Measurements from ENCODE around the gene IRX4. TPM values are rescaled to one million over a fixed set of nuclear protein-coding genes. Genes with fewer than 3 reads are reported as not detected.

The IRX4 gene
- total RNA-seq, 2 donors from 2014 or later: 0.22 TPM; not detected in 1

DNA sequence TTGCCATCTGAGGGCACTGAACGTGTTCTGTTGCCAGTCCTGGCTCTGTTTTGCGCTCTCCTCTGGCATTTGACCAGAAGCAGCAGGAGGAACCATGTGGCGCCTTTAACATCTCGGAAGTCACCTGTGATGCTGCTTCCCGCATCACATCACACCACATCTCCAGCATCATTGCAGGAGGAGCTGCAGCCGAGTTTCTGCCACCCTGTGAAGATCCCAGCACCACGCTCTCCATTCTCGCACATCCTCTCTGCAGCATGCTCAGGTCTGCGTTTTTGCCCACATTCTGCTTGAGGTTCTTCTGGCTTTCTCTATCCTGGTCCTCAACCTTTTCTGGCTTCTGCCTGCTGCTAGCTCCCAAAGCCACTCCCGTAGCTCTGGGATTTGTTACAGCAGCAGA, 11.0 kb upstream of the IRX4 start:
- no peak for DNase-seq
- TF ChIP-seq, protein P1, sequence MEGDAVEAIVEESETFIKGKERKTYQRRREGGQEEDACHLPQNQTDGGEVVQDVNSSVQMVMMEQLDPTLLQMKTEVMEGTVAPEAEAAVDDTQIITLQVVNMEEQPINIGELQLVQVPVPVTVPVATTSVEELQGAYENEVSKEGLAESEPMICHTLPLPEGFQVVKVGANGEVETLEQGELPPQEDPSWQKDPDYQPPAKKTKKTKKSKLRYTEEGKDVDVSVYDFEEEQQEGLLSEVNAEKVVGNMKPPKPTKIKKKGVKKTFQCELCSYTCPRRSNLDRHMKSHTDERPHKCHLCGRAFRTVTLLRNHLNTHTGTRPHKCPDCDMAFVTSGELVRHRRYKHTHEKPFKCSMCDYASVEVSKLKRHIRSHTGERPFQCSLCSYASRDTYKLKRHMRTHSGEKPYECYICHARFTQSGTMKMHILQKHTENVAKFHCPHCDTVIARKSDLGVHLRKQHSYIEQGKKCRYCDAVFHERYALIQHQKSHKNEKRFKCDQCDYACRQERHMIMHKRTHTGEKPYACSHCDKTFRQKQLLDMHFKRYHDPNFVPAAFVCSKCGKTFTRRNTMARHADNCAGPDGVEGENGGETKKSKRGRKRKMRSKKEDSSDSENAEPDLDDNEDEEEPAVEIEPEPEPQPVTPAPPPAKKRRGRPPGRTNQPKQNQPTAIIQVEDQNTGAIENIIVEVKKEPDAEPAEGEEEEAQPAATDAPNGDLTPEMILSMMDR (conservative IDR thresholded peaks at IDR 0.05): no peak
- Mint-ChIP-seq H3K4me1 (no peaks in the 10 kb centered on the region), H3K27me3 (ENCODE audit: insufficient read depth) (peaks cover 67% of the 10 kb centered on the region), H3K36me3 (ENCODE audit: low read depth) (no peaks in the 10 kb centered on the region), H3K9me3 (no peaks in the 10 kb centered on the region), H3K4me3 (no peak overlapping the region), H3K27ac (no peak overlapping the region)
- Histone ChIP-seq H3K4me3 (ENCODE audit: low read length) (no peak overlapping the region), H3K36me3 (ENCODE audit: control insufficient read depth, insufficient read depth, low read length) (no peaks in the 10 kb centered on the region), H3K27me3 (ENCODE audit: control insufficient read depth, insufficient read depth, low read length, poor library complexity, severe bottlenecking) (peaks cover 50% of the 10 kb centered on the region), H3K9me3 (ENCODE audit: control insufficient read depth, low read length) (no peaks in the 10 kb centered on the region), H3K4me1 (ENCODE audit: control insufficient read depth, insufficient read depth, low read length) (no peaks in the 10 kb centered on the region), H3K27ac (ENCODE audit: low read depth, low read length) (no peak overlapping the region), H3K9ac (ENCODE audit: extremely low read depth, low read length, poor library complexity, severe bottlenecking) (no peak overlapping the region)
- 92 to 95% methylated on average over 10 of the region's 10 CpGs for WGBS, 2 experiments (ENCODE audit: insufficient coverage in 1 of 2, insufficient read length in 1 of 2)

DNA sequence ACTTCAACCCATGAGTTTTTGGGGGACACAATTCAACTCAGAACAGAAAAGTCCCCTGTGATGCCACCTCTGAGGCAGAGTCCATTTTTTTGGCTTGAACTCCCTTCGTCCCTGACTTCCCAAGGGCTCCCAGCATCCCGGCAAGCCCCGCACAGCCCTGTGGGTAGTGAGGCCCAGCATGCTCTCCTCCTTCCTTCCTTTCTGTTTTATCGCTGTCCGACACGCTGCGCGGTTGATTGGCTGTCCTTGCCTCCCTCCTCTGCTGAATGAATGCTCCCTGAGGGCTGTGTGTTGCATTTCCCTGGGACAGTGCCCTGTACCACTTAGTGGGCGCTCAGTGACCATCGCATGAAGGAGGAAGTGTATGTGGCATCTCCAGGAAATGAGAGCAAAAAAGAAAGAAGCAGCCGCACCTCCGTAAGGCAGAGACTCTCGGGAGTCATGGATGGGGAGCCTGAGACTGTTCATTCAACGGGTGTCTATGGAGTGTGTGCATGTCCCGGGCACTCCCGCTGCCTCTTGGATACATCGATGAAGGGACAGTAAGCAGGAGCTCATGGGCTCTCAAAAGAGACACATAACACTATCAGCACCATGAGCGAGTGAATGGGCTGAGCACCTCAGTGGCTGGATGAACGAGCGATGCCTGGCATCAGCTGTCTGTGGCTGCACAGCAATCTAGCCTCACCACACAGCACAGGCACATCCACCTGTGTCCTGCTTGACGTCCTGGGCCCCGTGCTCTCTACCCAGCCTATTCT, 10.1 kb upstream of the IRX4 start:
- Mint-ChIP-seq H3K4me3 (no peak overlapping the region), H3K36me3 (ENCODE audit: low read depth) (no peaks in the 10 kb centered on the region), H3K4me1 (no peaks in the 10 kb centered on the region), H3K27me3 (ENCODE audit: insufficient read depth) (peaks cover 75% of the 10 kb centered on the region), H3K27ac (no peak overlapping the region), H3K9me3 (no peaks in the 10 kb centered on the region)
- Histone ChIP-seq H3K4me3 (ENCODE audit: low read length) (no peak overlapping the region), H3K27ac (ENCODE audit: low read depth, low read length) (no peak overlapping the region), H3K36me3 (ENCODE audit: control insufficient read depth, insufficient read depth, low read length) (no peaks in the 10 kb centered on the region), H3K9ac (ENCODE audit: extremely low read depth, low read length, poor library complexity, severe bottlenecking) (no peak overlapping the region), H3K27me3 (ENCODE audit: control insufficient read depth, insufficient read depth, low read length, poor library complexity, severe bottlenecking) (peaks cover 59% of the 10 kb centered on the region), H3K9me3 (ENCODE audit: control insufficient read depth, low read length) (no peaks in the 10 kb centered on the region), H3K4me1 (ENCODE audit: control insufficient read depth, insufficient read depth, low read length) (no peaks in the 10 kb centered on the region)
- WGBS, 2 experiments (ENCODE audit: insufficient coverage in 1 of 2, insufficient read length in 1 of 2): 89 to 91% methylated on average over 16 to 22 of the region's 22 CpGs
- no peak for DNase-seq
- TF ChIP-seq, protein P1 (conservative IDR thresholded peaks at IDR 0.05): no peak

DNA sequence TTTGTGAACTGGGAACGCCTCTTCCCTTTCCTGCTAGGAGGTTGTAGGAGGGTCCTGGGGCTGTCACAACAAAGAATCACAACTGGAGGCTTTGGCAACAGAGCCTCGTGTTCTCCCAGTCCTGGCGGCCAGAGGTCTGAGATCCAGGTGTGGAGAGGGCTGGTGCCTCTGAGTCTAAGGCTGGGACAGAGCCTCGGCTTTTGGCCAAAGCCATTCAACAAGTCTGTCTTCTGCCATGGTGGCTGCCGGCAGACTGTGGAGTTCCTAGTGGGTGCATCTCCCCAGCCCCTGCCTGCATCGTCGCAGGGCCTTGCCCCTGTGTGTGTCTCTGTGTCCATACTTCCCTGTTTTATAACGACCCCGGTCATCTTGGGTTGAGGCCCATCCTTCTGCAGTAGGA, 9.5 kb upstream of the IRX4 start:
- Histone ChIP-seq H3K9ac (ENCODE audit: extremely low read depth, low read length, poor library complexity, severe bottlenecking) (no peak overlapping the region), H3K4me1 (ENCODE audit: control insufficient read depth, insufficient read depth, low read length) (no peaks in the 10 kb centered on the region), H3K27me3 (ENCODE audit: control insufficient read depth, insufficient read depth, low read length, poor library complexity, severe bottlenecking) (peaks cover 66% of the 10 kb centered on the region), H3K36me3 (ENCODE audit: control insufficient read depth, insufficient read depth, low read length) (no peaks in the 10 kb centered on the region), H3K27ac (ENCODE audit: low read depth, low read length) (no peak overlapping the region), H3K4me3 (ENCODE audit: low read length) (no peak overlapping the region), H3K9me3 (ENCODE audit: control insufficient read depth, low read length) (no peaks in the 10 kb centered on the region)
- TF ChIP-seq, protein P1 (conservative IDR thresholded peaks at IDR 0.05): no peak
- H3K9me3 Mint-ChIP-seq: no peaks in the 10 kb centered on the region
- no peak overlapping the region for H3K4me3 Mint-ChIP-seq
- no peaks in the 10 kb centered on the region for H3K36me3 Mint-ChIP-seq (ENCODE audit: low read depth)
- WGBS, 2 experiments (ENCODE audit: insufficient coverage in 1 of 2, insufficient read length in 1 of 2): 75 to 79% methylated on average over 9 of the region's 9 CpGs
- no peak overlapping the region for H3K27ac Mint-ChIP-seq
- no peak for DNase-seq
- H3K27me3 Mint-ChIP-seq (ENCODE audit: insufficient read depth): peaks cover 79% of the 10 kb centered on the region
- H3K4me1 Mint-ChIP-seq: no peaks in the 10 kb centered on the region

All from endodermal cell (in vitro differentiated cells).